Measurements from ENCODE around the gene TGM2. TPM values are rescaled to one million over a fixed set of nuclear protein-coding genes. Genes with fewer than 3 reads are reported as not detected.

TGM2 gene
- total and polyA plus RNA-seq, 4 donors: 12.9 to 63.3 (median 19.6) TPM

GRCh38 chr20:38141889-38142494 is 23.1 kb downstream of the TGM2 start:
- WGBS (ENCODE audit: insufficient coverage): 97% methylated on average over 11 of the region's 16 CpGs
- H3K27me3 ChIP-seq (ENCODE audit: control insufficient read depth, insufficient read depth, low read length): no peaks in the 10 kb centered on the region
- DNase-seq (ENCODE audit: low read depth in 4 of 6, low spot score in 6 of 6): no peak
- no peak overlapping the region for H3K4me3 ChIP-seq (ENCODE audit: low read depth, low read length)
- peaks cover 36% of the 10 kb centered on the region for H3K4me1 ChIP-seq (ENCODE audit: control insufficient read depth, insufficient read depth, low read length)
- H3K36me3 ChIP-seq (ENCODE audit: control insufficient read depth, insufficient read depth, low read length): no peaks in the 10 kb centered on the region
- no peaks in the 10 kb centered on the region for H3K9me3 ChIP-seq (ENCODE audit: control insufficient read depth, insufficient read depth, low read length)
- no peak overlapping the region for H3K27ac ChIP-seq (ENCODE audit: low read depth, low read length)

- Histone ChIP-seq H3K27me3 (ENCODE audit: control insufficient read depth, insufficient read depth, low read length) (no peaks in the 10 kb centered on the region), H3K36me3 (ENCODE audit: control insufficient read depth, insufficient read depth, low read length) (no peaks in the 10 kb centered on the region), H3K27ac (ENCODE audit: low read depth, low read length) (no peak overlapping the region), H3K9me3 (ENCODE audit: control insufficient read depth, insufficient read depth, low read length) (no peaks in the 10 kb centered on the region), H3K4me1 (ENCODE audit: control insufficient read depth, insufficient read depth, low read length) (peaks cover 36% of the 10 kb centered on the region), H3K4me3 (ENCODE audit: low read depth, low read length) (no peak overlapping the region)
- WGBS (ENCODE audit: insufficient coverage): 71% methylated on average over 18 of the region's 23 CpGs
- no peak for DNase-seq (ENCODE audit: low read depth in 4 of 6, low spot score in 6 of 6)
These were observed 23.7 kb downstream of the TGM2 start for GRCh38 chr20:38141204-38141888.

GRCh38 chr20:38139977-38140753 is 24.9 kb downstream of the TGM2 start:
- peak overlapping the region; percentile 33 for H3K27ac ChIP-seq (ENCODE audit: low read depth, low read length)
- H3K36me3 ChIP-seq (ENCODE audit: control insufficient read depth, insufficient read depth, low read length): no peaks in the 10 kb centered on the region

GRCh38 chr20:38139156-38139912 is 25.7 kb downstream of the TGM2 start:
- no peaks in the 10 kb centered on the region for H3K27me3 ChIP-seq (ENCODE audit: control insufficient read depth, insufficient read depth, low read length)
- no peaks in the 10 kb centered on the region for H3K9me3 ChIP-seq (ENCODE audit: control insufficient read depth, insufficient read depth, low read length)
- DNase-seq (ENCODE audit: low read depth in 4 of 6, low spot score in 6 of 6): no peak
- no peak overlapping the region for H3K4me3 ChIP-seq (ENCODE audit: low read depth, low read length)
- peaks cover 44% of the 10 kb centered on the region for H3K4me1 ChIP-seq (ENCODE audit: control insufficient read depth, insufficient read depth, low read length)
- H3K36me3 ChIP-seq (ENCODE audit: control insufficient read depth, insufficient read depth, low read length): no peaks in the 10 kb centered on the region
- no peak overlapping the region for H3K27ac ChIP-seq (ENCODE audit: low read depth, low read length)
- 89% methylated on average over 15 of the region's 25 CpGs for WGBS (ENCODE audit: insufficient coverage)

More at GRCh38 chr20:38139977-38140753, 24.9 kb downstream of the TGM2 start:
- Histone ChIP-seq H3K4me3 (ENCODE audit: low read depth, low read length) (no peak overlapping the region), H3K27me3 (ENCODE audit: control insufficient read depth, insufficient read depth, low read length) (no peaks in the 10 kb centered on the region), H3K9me3 (ENCODE audit: control insufficient read depth, insufficient read depth, low read length) (no peaks in the 10 kb centered on the region), H3K4me1 (ENCODE audit: control insufficient read depth, insufficient read depth, low read length) (peaks cover 42% of the 10 kb centered on the region)
- DNase-seq (ENCODE audit: low read depth in 4 of 6, low spot score in 6 of 6): peak in 1 of 6 donors; percentile 17
- WGBS (ENCODE audit: insufficient coverage): 44% methylated on average over 3 of the region's 12 CpGs

- H3K27ac ChIP-seq (ENCODE audit: low read depth, low read length): no peak overlapping the region
- H3K36me3 ChIP-seq (ENCODE audit: control insufficient read depth, insufficient read depth, low read length): no peaks in the 10 kb centered on the region
- H3K27me3 ChIP-seq (ENCODE audit: control insufficient read depth, insufficient read depth, low read length): no peaks in the 10 kb centered on the region
- DNase-seq (ENCODE audit: low read depth in 4 of 6, low spot score in 6 of 6): no peak
- 91% methylated on average over 15 of the region's 15 CpGs for WGBS (ENCODE audit: insufficient coverage)
- peaks cover 35% of the 10 kb centered on the region for H3K4me1 ChIP-seq (ENCODE audit: control insufficient read depth, insufficient read depth, low read length)
- no peak overlapping the region for H3K4me3 ChIP-seq (ENCODE audit: low read depth, low read length)
- no peaks in the 10 kb centered on the region for H3K9me3 ChIP-seq (ENCODE audit: control insufficient read depth, insufficient read depth, low read length)
These were observed 26.8 kb downstream of the TGM2 start for GRCh38 chr20:38138086-38138778.

GRCh38 chr20:38137441-38138037 is 27.5 kb downstream of the TGM2 start:
- Histone ChIP-seq H3K4me3 (ENCODE audit: low read depth, low read length) (no peak overlapping the region), H3K9me3 (ENCODE audit: control insufficient read depth, insufficient read depth, low read length) (no peaks in the 10 kb centered on the region), H3K4me1 (ENCODE audit: control insufficient read depth, insufficient read depth, low read length) (peaks cover 28% of the 10 kb centered on the region), H3K27me3 (ENCODE audit: control insufficient read depth, insufficient read depth, low read length) (no peaks in the 10 kb centered on the region), H3K27ac (ENCODE audit: low read depth, low read length) (no peak overlapping the region), H3K36me3 (ENCODE audit: control insufficient read depth, insufficient read depth, low read length) (no peaks in the 10 kb centered on the region)
- DNase-seq (ENCODE audit: low read depth in 4 of 6, low spot score in 6 of 6): no peak
- WGBS (ENCODE audit: insufficient coverage): 95% methylated on average over 9 of the region's 11 CpGs

GRCh38 chr20:38136421-38137245 is 28.4 kb downstream of the TGM2 start:
- H3K4me1 ChIP-seq (ENCODE audit: control insufficient read depth, insufficient read depth, low read length): peaks cover 25% of the 10 kb centered on the region
- H3K4me3 ChIP-seq (ENCODE audit: low read depth, low read length): no peak overlapping the region
- DNase-seq (ENCODE audit: low read depth in 4 of 6, low spot score in 6 of 6): no peak
- 94% methylated on average over 14 of the region's 14 CpGs for WGBS (ENCODE audit: insufficient coverage)
- no peaks in the 10 kb centered on the region for H3K36me3 ChIP-seq (ENCODE audit: control insufficient read depth, insufficient read depth, low read length)
- no peak overlapping the region for H3K27ac ChIP-seq (ENCODE audit: low read depth, low read length)
- H3K27me3 ChIP-seq (ENCODE audit: control insufficient read depth, insufficient read depth, low read length): no peaks in the 10 kb centered on the region
- no peaks in the 10 kb centered on the region for H3K9me3 ChIP-seq (ENCODE audit: control insufficient read depth, insufficient read depth, low read length)

- Histone ChIP-seq H3K4me1 (ENCODE audit: control insufficient read depth, insufficient read depth, low read length) (peaks cover 19% of the 10 kb centered on the region), H3K27me3 (ENCODE audit: control insufficient read depth, insufficient read depth, low read length) (no peaks in the 10 kb centered on the region), H3K4me3 (ENCODE audit: low read depth, low read length) (no peak overlapping the region), H3K27ac (ENCODE audit: low read depth, low read length) (no peak overlapping the region), H3K9me3 (ENCODE audit: control insufficient read depth, insufficient read depth, low read length) (no peaks in the 10 kb centered on the region), H3K36me3 (ENCODE audit: control insufficient read depth, insufficient read depth, low read length) (no peaks in the 10 kb centered on the region)
- no peak for DNase-seq (ENCODE audit: low read depth in 4 of 6, low spot score in 6 of 6)
- 90% methylated on average over 28 of the region's 28 CpGs for WGBS (ENCODE audit: insufficient coverage)
These were observed 29.2 kb downstream of the TGM2 start for GRCh38 chr20:38135651-38136420.
